Common myeloid progenitor, CD34-positive (primary cell): ENCODE results near the gene LCNL1.
A peak's percentile ranks its signal among the peaks of the same experiment; 100 is the strongest.
"Not testable (repeated sequence)": the region's sequence is repeated elsewhere in the genome, so short reads cannot be mapped to it uniquely, and the experiment has no call there.

Source experiments
- CTCF ChIA-PET: fragments of 350-600 bp; sonication (Branson Sonifier 250); formaldehyde crosslinking; loops from one replicate; lab custom pipeline; 2021; ENCODE audit warnings: antibody characterized with exemption; lab: Charles Lee
- POLR2A ChIA-PET: fragments of 350-600 bp; sonication (Branson Sonifier 250); formaldehyde crosslinking; loops from one replicate; lab custom pipeline; 2021; ENCODE audit warnings: antibody characterized with exemption; lab: Charles Lee
- DNase-seq, 3 donors: peaks; one replicate each; pipeline versions ENCODE4 v3.0.0 to v3.0.0-alpha.2; 2013
- H3K27ac ChIP-seq, 2 experiments: 1 replicate in 1 of 2; 2 replicates in 1 of 2; pipeline ENCODE4 v1.7.0; 2013; ENCODE audit warnings: inconsistent platforms in 2 of 2, low read length in 2 of 2, mild to moderate bottlenecking in 2 of 2, low read depth in 1 of 2, moderate library complexity in 1 of 2; ENCODE audit not compliant: severe bottlenecking in 2 of 2, insufficient read depth in 1 of 2, poor library complexity in 1 of 2
- H3K27me3 ChIP-seq, 5 experiments: replicated peaks in 2 of 5; 1 replicate in 3 of 5; 2 replicates in 2 of 5; pipeline versions ENCODE4 v1.6.1 to v1.7.0; 2013; ENCODE audit warnings: low read length in 4 of 5, mild to moderate bottlenecking in 2 of 5, moderate library complexity in 2 of 5, inconsistent platforms in 1 of 5; ENCODE audit not compliant: insufficient read depth in 5 of 5, control insufficient read depth in 4 of 5
- H3K36me3 ChIP-seq, 4 experiments: 1 replicate in 2 of 4; 2 replicates in 2 of 4; pipeline versions ENCODE4 v1.6.1 to v1.7.0; 2013; ENCODE audit warnings: low read length in 3 of 4, control low read depth in 1 of 4, mild to moderate bottlenecking in 1 of 4; ENCODE audit not compliant: control insufficient read depth in 4 of 4, insufficient read depth in 4 of 4
- H3K4me1 ChIP-seq, 4 experiments: 1 replicate in 3 of 4; 2 replicates in 1 of 4; pipeline versions ENCODE4 v1.6.1 to v1.7.1; 2013; ENCODE audit warnings: low read length in 3 of 4, mild to moderate bottlenecking in 3 of 4, control low read depth in 1 of 4, inconsistent platforms in 1 of 4, moderate library complexity in 1 of 4; ENCODE audit not compliant: control insufficient read depth in 4 of 4, insufficient read depth in 4 of 4; ENCODE audit errors: control extremely low read depth in 1 of 4
- H3K4me3 ChIP-seq, 7 experiments: 1 replicate in 4 of 7; 2 replicates in 3 of 7; pipeline versions ENCODE4 v1.5.1 to v1.7.0; 2013; ENCODE audit warnings: mild to moderate bottlenecking in 7 of 7, low read length in 6 of 7, moderate library complexity in 6 of 7, inconsistent platforms in 2 of 7, low read depth in 2 of 7, control low read depth in 1 of 7; ENCODE audit not compliant: insufficient read depth in 4 of 7, control insufficient read depth in 1 of 7; ENCODE audit errors: extremely low read depth in 1 of 7
- H3K9me3 ChIP-seq, 5 experiments: 1 replicate in 4 of 5; 2 replicates in 1 of 5; pipeline versions ENCODE4 v1.6.1 to v1.7.1; 2013; ENCODE audit warnings: low read length in 4 of 5, mild to moderate bottlenecking in 2 of 5, inconsistent platforms in 1 of 5, low read depth in 1 of 5, moderate library complexity in 1 of 5; ENCODE audit not compliant: control insufficient read depth in 4 of 5, insufficient read depth in 2 of 5; ENCODE audit errors: control extremely low read depth in 1 of 5
- WGBS: methylation state at CpG from one replicate; pipeline ENCODE4 v1.1.5; 2013; ENCODE audit not compliant: insufficient coverage; 5-methylcytosine and 5-hydroxymethylcytosine counted together

LCNL1 gene

DNA sequence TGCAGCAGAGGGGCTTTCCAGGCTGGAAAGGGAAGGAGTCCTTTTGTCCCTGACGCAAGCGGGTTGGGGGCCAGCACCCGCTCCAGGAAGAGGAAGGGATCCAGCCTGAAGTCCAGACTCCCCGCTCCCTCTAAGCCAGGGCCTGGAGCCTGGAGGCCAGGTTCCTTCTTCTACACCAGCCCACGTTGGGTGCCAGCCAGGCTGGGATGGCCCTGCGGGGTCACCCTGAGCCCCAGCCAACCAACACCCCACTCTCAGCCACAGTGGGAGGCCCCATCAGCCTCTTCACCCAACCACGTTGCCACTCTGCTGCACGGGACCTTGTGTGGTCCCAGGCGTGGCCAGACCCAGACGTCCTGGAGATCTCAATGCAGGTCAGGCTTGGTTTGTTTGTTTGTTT, 50.1 kb downstream of the LCNL1 start:
- 31% methylated on average over 6 of the region's 10 CpGs for WGBS
- CTCF ChIA-PET: interaction anchor here (1.0 to 4.3 kb wide), 3 partner anchors 27 to 191 kb away, joined by 3 to 34 read pairs (median 5); partner anchors contain the start of gene AJM1

GRCh38 chr9:137033481-137033880, 50.7 kb downstream of the LCNL1 start:
- DNase-seq: peak in 1 of 3 donors; percentile 37
- Histone ChIP-seq H3K36me3 (peaks cover 0 to 14% (median 8%) of the 10 kb centered on the region in 4 experiments), H3K4me3 (peak overlapping the region in 6 of 7 experiments; percentile 2 to 83 (median 66)), H3K27ac (peak overlapping the region in 1 of 2 experiments; percentile 87), H3K4me1 (peaks cover 0 to 73% (median 71%) of the 10 kb centered on the region in 4 experiments)
- H3K9me3 ChIP-seq, H3K27me3 ChIP-seq, POLR2A ChIA-PET: not testable (repeated sequence)
- CTCF ChIA-PET: interaction anchor here (1.6 to 8.5 kb wide), 5 partner anchors 9 to 87 kb away, joined by 4 to 109 read pairs (median 28); partner anchors contain the start of genes ABCA2, C8G, FBXW5 and NPDC1
- 100% methylated on average over 3 of the region's 5 CpGs for WGBS

More for the DNA sequence above, 50.1 kb downstream of the LCNL1 start:
- H3K36me3 ChIP-seq: peaks cover 0 to 14% (median 7%) of the 10 kb centered on the region in 4 experiments
- H3K4me1 ChIP-seq: peaks cover 0 to 75% (median 73%) of the 10 kb centered on the region in 4 experiments
- peak overlapping the region; percentile 44 to 87 for H3K27ac ChIP-seq
- DNase-seq: peak; percentile 61 to 86 (median 86)
- no peaks in the 10 kb centered on the region for H3K27me3 ChIP-seq
- H3K4me3 ChIP-seq: peak overlapping the region; percentile 2 to 83 (median 49)
- no peaks in the 10 kb centered on the region for H3K9me3 ChIP-seq
- POLR2A ChIA-PET: no interaction called here

DNA sequence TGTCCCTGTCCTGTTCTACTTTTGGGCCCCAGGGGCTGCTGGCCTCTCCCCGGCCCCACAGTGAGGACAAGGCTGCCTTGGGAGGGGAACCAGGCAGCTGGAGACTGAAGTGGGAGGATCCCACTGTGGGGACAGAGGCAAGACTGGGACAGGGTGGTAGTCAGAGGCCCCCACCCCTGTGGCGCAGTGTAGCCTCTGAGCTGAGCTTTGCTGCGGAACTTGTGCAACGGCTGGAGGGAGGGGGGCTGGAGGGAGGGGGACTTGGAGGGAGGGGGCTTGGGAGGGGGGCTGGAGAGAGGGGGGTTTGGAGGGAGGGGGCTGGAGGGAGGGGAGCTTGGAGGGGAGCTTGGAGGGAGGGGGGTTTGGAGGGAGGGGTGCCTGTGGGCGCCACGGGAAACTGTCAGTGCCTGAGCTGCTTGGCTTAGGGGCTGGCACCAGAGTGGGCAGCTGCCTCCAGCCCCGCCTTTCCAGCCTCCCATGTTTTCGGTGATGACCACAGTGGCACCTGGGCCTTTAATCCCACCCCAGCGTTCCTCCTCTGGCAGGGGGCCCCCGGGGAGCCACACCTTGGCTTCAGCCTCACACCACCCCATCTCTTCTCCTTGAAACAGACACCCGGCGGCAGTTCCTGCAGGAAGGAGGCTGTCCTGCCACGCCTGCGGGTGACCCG, 51.4 kb downstream of the LCNL1 start:
- Histone ChIP-seq H3K9me3 (no peaks in the 10 kb centered on the region), H3K27ac (peak overlapping the region in 1 of 2 experiments; percentile 87), H3K27me3 (no peaks in the 10 kb centered on the region), H3K4me1 (peaks cover 0 to 66% (median 64%) of the 10 kb centered on the region in 4 experiments), H3K36me3 (peaks cover 0 to 21% (median 13%) of the 10 kb centered on the region in 4 experiments), H3K4me3 (peak overlapping the region in 5 of 7 experiments; percentile 30 to 83 (median 73))
- 0% methylated on average over 10 of the region's 15 CpGs for WGBS
- ChIA-PET POLR2A (interaction anchor here (0.7 to 1.5 kb wide), 2 partner anchors 12 to 59 kb away, joined by 4 read pairs; partner anchors contain the start of gene NPDC1), CTCF (interaction anchor here (0.8 to 8.5 kb wide), 28 partner anchors 10 to 247 kb away, joined by 3 to 109 read pairs (median 6); partner anchors contain the start of genes ABCA2, C8G, CLIC3 and FBXW5)
- DNase-seq: peak; percentile 78 to 91 (median 89)

- DNase-seq: peak; percentile 91 to 96 (median 95)
- Histone ChIP-seq H3K4me1 (peaks cover 0 to 58% (median 57%) of the 10 kb centered on the region in 4 experiments), H3K4me3 (peak overlapping the region in 5 of 7 experiments; percentile 29 to 59 (median 51)), H3K27ac (peak overlapping the region in 1 of 2 experiments; percentile 58), H3K36me3 (peaks cover 0 to 29% (median 20%) of the 10 kb centered on the region in 4 experiments), H3K27me3 (no peaks in the 10 kb centered on the region), H3K9me3 (no peaks in the 10 kb centered on the region)
- WGBS: 1% methylated on average over 21 of the region's 24 CpGs
- ChIA-PET POLR2A (interaction anchor here (0.7 to 1.5 kb wide), 5 partner anchors 11 to 92 kb away, joined by 3 to 4 read pairs (median 4); partner anchors contain the start of gene NPDC1), CTCF (interaction anchor here (0.6 to 8.5 kb wide), 42 partner anchors 9 to 248 kb away, joined by 3 to 109 read pairs (median 4); partner anchors contain the start of genes ABCA2, C8G, CLIC3 and FBXW5)
These were observed 52.1 kb downstream of the LCNL1 start for GRCh38 chr9:137034709-137035506.
